Vagina (tissue), 2 donors: ENCODE measurements around the gene RIBC2.

Experiments used
- CTCF ChIP-seq, 3 experiments: fragments of 450-650 bp in 2 of 3; fragments of 200-600 bp in 1 of 3; sonication (generic) in 1 of 3; IDR thresholded peaks; one replicate each; pipeline ENCODE4 v1.5.1; 2017 to 2019; ENCODE audit warnings: antibody characterized with exemption in 3 of 3, mild to moderate bottlenecking in 2 of 3, moderate library complexity in 2 of 3
- POLR2A ChIP-seq, 2 donors: fragments of 450-650 bp; IDR thresholded peaks; one replicate each; pipeline ENCODE4 v1.6.1; 2017; ENCODE audit warnings: antibody characterized with exemption in 2 of 2, mild to moderate bottlenecking in 2 of 2, moderate library complexity in 2 of 2
- POLR2AphosphoS5 ChIP-seq, 2 donors: sonication (generic); formaldehyde crosslinking; IDR thresholded peaks; one replicate each; pipeline ENCODE4 v1.9.0; 2017; ENCODE audit warnings: antibody characterized with exemption in 2 of 2, mild to moderate bottlenecking in 2 of 2, low read depth in 1 of 2; ENCODE audit not compliant: insufficient read depth in 1 of 2

DNA sequence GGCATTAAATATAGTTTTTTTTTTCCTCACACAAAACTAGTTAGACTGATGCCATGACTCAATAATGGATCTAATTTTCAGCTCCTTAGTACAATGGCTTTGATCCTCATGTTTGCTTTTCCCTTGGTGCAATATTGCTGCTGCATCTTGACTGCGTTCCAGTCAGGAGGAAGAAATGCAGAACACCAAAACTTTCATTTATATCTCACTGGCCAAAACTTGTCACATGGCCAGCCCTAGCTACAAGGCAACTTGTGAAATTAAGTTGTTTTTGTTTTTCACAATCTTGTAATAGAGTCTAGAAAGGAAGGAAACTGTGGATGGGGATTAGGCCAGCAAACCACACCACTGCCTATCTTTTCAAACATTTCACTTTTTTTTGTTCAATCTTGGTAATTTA lies 36.8 kb upstream of the RIBC2 start:
- TF ChIP-seq CTCF (IDR thresholded peaks at IDR 0.05) = no peak
- no peak for TF ChIP-seq POLR2AphosphoS5 (IDR thresholded peaks at IDR 0.05; ENCODE audit: insufficient read depth in 1 of 2, low read depth in 1 of 2)
- TF ChIP-seq POLR2A (IDR thresholded peaks at IDR 0.05) = no peak
